GM18907 (cell line): ENCODE data around the gene ANP32B.
"Not testable (repeated sequence)": the region's sequence is repeated elsewhere in the genome, so short reads cannot be mapped to it uniquely, and the experiment has no call there.

Experiments used
- ATAC-seq: cut with Tn5 transposase; IDR thresholded peaks from one replicate; pipeline ENCODE4 v1.9.1; 2021; ENCODE audit warnings: mild to moderate bottlenecking, moderate library complexity; ENCODE audit not compliant: unreplicated experiment

The ANP32B gene

GRCh38 chr9:97962575-97962974 lies 20.6 kb upstream of the ANP32B start:
- ATAC-seq: no peak

GRCh38 chr9:97963232-97963631 lies 19.9 kb upstream of the ANP32B start:
- ATAC-seq: no peak

GRCh38 chr9:97964901-97965300 lies 18.2 kb upstream of the ANP32B start:
- no peak for ATAC-seq

GRCh38 chr9:97966493-97966892 lies 16.6 kb upstream of the ANP32B start:
- no peak for ATAC-seq

- no peak for ATAC-seq
Observed at GRCh38 chr9:97969014-97969413, 14.1 kb upstream of the ANP32B start.

GRCh38 chr9:97970165-97970564 lies 13.0 kb upstream of the ANP32B start:
- no peak for ATAC-seq

GRCh38 chr9:97972753-97973152 lies 10.4 kb upstream of the ANP32B start:
- no peak for ATAC-seq

GRCh38 chr9:97975376-97975775 lies 7.8 kb upstream of the ANP32B start:
- no peak for ATAC-seq

GRCh38 chr9:97976633-97977032 lies 6.5 kb upstream of the ANP32B start:
- not testable (repeated sequence) for ATAC-seq

GRCh38 chr9:97978371-97979130 lies 4.6 kb upstream of the ANP32B start:
- ATAC-seq: no peak

- no peak for ATAC-seq
Observed at GRCh38 chr9:97979788-97980478, 3.2 kb upstream of the ANP32B start.

GRCh38 chr9:97980479-97980803 lies 2.7 kb upstream of the ANP32B start:
- ATAC-seq: no peak

GRCh38 chr9:97980918-97981845 lies 2.0 kb upstream of the ANP32B start:
- no peak for ATAC-seq

- ATAC-seq: no peak
Observed at GRCh38 chr9:97981846-97982682, 1.1 kb upstream of the ANP32B start.

- peak; percentile 22 for ATAC-seq
Observed at GRCh38 chr9:97983589-97984187, 547 bp downstream of the ANP32B start.

- peak; percentile 30 for ATAC-seq
Observed at GRCh38 chr9:97984188-97985057, 1.3 kb downstream of the ANP32B start.

GRCh38 chr9:97985058-97985861 lies 2.1 kb downstream of the ANP32B start:
- ATAC-seq: no peak

GRCh38 chr9:97987487-97987886 lies 4.3 kb downstream of the ANP32B start:
- ATAC-seq: no peak
